ENCODE measurements around the gene LILRB1.
"Not testable (repeated sequence)": the region's sequence is repeated elsewhere in the genome, so short reads cannot be mapped to it uniquely, and the experiment has no call there.

Gene LILRB1

DNA sequence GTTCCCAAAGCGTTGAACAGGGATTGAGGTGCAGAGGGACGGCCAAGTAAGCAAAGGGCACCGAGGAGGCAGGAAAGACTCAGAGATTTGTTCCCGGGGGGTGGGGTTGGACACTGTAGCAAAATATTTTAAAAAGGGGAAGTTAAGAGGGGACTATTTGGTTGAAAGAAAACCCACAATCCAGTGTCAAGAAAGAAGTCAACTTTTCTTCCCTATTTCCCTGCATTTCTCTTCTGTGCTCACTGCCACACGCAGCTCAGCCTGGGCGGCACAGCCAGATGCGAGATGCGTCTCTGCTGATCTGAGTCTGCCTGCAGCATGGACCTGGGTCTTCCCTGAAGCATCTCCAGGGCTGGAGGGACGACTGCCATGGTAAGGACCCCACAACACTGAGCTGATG is at the start of gene LILRB1:
Gene LILRB1 (plus strand): TSS at position 223 of the 400 bp plus-strand sequence. CDS start 590 bp downstream, outside the sequence.
- DNase-seq = not testable (repeated sequence)

DNA sequence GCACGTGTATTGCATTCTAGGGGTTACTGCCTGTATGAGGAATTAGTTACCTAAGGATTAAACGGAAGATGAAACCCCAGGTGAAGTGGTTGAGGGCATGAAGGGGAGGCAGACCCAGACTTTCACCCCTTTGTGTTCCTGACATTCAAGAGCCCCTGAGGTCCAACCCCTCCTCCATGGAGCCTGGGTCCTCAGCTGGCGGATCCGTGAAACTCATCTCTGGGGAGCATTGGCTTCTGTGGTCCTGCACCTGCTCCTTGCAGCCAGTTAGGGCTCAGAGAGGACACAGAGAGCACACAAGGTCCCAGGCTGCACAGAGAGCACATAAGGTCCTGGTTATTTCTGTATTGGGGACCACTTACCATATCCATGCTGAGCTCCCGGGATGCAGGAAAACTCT is 43.9 kb upstream of the LILRB1 start:
- DNase-seq = no peak

DNA sequence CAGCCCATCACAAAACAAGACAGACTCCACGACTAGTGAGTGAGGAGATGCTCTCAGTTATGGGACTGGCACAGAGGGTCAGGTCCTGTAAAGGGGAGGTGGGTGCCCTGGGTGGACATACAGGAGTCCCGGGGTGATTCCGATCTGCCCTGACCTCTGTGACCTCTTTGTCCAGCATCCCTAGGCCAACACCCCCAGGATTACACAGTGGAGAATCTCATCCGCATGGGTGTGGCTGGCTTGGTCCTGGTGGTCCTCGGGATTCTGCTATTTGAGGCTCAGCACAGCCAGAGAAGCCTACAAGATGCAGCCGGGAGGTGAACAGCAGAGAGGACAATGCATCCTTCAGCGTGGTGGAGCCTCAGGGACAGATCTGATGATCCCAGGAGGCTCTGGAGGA is 43.3 kb upstream of the LILRB1 start:
- DNase-seq = no peak

DNA sequence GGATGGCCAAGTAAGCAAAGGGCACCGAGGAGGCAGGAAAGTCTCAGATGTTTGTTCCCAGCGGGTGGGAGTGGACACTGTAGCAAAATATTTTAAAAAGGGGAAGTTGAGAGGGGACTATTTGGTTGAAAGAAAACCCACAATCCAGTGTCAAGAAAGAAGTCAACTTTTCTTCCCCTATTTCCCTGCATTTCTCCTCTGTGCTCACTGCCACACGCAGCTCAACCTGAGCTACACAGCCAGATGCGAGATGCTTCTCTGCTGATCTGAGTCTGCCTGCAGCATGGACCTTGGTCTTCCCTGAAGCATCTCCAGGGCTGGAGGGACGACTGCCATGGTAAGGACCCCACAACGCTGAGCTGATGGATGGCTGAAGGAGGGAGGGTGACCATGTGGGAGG is 36.8 kb upstream of the LILRB1 start, which contains the start of gene LILRA1:
Gene LILRA1 (plus strand): TSS at position 188 of the 400 bp plus-strand sequence. CDS start 613 bp downstream, outside the sequence.
- not testable (repeated sequence) for DNase-seq

DNA sequence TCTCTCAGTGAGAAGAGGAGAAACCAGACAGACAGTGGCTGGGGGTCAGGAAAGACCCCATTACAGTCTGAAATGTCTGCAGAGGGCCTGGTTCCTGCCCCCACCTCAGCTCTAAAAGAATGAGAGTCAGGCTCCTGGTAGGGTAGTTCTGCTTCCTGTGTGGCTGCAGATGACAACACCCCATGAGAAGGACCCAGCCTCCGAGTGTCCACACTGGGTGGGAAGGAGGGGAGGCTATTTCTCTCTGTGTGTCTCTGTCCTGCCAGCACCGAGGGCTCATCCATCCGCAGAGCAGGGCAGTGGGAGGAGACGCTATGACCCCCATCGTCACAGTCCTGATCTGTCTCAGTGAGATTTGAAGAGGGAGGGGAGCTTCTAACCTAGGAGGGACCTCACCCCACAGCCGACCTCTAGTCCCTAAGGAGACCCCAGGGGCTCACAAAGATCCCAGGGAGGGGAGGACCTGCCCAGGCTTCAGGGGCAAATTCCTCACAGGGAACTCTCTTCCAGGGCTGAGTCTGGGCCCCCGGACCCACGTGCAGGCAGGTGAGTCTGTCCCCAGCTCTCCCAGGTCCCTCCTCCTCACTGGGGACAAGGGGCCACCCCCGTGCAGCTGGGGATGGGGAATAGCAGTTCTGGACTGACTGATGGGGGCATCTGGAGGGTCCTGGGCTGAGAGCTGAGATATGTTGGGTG is 36.2 kb upstream of the LILRB1 start:
- not testable (repeated sequence) for DNase-seq

DNA sequence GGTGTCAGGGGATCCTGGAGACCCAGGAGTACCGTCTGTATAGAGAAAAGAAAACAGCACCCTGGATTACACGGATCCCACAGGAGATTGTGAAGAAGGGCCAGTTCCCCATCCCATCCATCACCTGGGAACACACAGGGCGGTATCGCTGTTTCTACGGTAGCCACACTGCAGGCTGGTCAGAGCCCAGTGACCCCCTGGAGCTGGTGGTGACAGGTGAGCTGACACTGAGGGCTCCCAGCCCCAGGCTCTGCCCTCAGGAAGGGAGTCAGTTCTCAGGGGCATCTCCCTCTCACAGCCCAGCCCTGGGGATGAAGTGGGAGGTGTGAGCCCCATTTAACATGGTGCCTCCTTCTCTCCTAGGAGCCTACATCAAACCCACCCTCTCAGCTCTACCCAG is 35.5 kb upstream of the LILRB1 start:
- no peak for DNase-seq

DNA sequence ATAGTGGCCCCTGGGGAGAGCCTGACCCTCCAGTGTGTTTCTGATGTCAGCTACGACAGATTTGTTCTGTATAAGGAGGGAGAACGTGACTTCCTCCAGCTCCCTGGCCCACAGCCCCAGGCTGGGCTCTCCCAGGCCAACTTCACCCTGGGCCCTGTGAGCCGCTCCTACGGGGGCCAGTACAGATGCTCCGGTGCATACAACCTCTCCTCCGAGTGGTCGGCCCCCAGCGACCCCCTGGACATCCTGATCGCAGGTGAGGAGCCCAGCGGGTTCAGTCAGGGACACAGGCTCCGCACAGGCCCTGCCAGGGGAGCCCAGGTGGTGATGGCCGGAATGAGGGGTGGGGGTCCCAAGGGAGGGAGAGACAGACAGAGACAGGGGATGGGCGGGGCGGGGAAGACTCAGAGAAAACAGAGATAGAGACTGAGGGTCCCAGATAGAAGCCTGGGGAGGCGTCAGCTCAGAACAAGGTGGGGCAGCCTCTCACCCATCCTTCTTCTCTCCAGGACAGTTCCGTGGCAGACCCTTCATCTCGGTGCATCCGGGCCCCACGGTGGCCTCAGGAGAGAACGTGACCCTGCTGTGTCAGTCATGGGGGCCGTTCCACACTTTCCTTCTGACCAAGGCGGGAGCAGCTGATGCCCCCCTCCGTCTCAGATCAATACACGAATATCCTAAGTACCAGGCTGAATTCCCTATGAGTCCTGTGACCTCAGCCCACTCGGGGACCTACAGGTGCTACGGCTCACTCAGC is 34.4 kb upstream of the LILRB1 start:
- not testable (repeated sequence) for DNase-seq

DNA sequence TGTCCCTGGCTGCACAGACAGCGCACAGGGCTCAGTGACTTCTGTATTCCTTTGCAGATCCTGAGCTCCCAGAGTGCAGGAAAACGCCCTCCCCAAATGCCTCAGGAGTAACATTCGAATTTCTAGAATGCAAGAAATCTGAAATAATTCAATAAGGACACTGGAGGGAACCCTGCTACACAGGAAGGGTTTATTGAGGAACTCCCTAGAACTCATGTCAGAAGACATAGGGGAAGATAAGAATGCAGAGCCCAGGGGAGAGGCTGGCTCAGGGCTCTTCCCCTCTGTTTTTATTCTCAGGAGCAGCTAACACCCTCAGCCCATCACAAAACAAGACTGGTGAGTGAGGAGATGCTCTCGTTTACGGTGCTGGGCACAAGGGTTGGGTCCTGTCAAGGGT is 30.1 kb upstream of the LILRB1 start:
- DNase-seq = no peak

DNA sequence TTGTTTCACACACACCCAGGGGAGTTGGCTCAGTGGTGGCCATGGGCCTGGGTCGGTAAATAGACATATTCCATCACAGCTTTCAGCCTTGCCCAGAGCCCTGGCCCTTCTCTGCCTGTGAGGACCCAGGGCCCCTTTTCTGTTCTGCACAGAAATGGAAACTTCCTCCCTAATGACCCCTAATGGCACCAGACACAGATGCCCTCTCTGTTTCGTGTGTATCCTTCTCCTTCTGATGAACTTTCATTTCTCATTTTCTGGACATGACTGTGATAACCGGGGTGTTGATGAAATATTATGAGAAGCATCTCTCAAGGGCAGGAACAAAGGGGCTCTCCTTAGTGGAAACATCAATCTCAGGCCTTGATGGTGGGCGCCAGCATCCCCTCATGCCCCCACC is 24.1 kb upstream of the LILRB1 start:
- no peak for DNase-seq

DNA sequence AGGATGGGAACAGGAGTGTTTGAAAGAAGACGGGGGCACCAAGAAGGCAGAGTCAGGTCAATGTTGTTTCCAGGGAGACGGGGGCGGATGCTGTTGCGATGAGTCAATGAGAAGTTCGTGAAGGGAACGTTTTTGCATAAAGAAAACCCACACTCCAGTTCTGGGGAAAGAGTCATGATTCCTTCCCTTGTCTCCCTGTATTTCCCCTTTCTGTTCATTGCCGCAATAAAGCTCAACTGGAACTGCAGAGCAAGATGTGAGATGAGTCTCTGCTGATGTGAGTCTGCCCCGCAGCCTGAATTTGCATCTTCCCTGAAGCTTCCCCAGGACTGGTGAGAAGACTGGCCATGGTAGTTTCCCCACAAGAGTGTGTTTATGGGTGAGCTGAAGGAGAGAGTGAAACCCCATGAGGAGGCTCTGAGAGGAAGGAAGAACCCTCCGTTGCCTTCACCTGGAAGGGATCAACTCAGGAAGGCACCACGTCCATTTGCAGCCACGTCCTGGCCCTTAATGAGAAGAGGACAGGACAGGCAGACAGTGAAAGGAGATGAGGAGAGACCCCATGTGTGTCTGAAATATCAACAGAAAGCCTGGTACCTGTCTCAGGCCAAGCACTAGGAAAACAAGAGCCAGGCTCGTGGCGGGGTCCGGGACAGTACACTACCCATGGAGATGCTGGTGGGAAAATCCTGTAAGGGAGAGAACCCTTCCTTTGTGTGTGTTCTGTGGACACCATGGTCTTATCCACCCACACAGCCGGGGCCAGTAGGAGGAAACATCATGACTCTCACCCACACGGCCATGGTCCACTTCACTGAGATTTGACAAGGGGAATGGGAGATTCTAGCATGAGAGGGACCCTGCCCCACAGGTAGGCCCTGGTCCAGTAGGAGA is 23.1 kb upstream of the LILRB1 start:
- no peak for DNase-seq

DNA sequence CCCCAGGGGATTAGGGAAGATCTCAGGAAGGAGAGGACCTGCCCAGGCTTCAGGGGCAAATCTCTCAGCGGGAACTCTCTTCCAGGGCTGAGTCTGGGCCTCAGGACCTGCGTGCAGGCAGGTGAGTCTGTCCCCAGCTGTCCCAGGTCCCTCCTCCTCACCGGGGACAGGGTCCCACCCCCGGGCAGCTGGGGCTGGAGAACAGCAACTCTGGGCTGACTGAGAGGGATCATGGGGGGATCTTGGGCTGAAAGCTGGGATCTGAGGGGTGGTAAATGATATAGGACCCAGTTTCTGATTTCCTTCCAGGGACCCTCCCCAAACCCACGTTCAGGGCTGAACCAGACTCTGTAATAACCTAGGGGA is 22.5 kb upstream of the LILRB1 start:
- no peak for DNase-seq

DNA sequence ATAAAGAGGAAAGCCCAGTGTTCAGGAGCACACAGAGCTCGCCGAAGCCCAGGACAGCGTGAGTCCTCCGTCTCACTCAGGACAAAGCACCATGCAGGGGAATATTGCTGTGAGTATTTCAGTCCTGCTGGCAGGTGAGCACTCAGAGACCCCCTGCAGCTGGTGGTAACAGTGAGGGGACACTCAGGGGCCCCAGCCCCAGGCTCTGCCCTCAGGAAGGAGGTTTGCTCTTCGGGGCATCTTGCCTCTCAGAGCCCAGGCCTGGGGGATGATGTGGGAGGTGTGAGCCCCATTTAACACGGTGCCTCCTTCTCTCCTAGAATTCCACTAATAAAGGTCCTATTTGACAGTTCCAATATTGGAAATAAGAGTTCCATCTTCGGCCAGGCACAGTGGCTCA is 22.1 kb upstream of the LILRB1 start:
- DNase-seq = no peak

DNA sequence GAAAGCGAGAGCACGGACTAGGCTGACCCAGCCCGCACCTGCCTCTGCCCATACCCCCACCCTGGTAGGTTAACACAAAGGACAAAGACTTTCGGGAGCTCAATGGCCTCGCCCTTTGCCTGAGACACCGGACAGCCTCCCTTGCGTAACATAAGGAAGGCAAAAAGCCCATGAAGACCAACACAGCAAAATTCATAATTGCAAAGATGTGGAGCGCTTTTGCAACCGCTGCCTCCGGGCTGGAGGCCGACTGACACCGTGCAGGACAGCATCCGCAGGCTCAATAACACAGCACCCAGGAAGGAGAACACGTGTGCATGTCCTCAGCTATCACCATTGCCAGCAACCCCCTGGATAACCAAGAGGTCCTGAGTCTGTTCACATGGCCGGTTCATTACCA is 21.5 kb upstream of the LILRB1 start:
- DNase-seq = no peak

DNA sequence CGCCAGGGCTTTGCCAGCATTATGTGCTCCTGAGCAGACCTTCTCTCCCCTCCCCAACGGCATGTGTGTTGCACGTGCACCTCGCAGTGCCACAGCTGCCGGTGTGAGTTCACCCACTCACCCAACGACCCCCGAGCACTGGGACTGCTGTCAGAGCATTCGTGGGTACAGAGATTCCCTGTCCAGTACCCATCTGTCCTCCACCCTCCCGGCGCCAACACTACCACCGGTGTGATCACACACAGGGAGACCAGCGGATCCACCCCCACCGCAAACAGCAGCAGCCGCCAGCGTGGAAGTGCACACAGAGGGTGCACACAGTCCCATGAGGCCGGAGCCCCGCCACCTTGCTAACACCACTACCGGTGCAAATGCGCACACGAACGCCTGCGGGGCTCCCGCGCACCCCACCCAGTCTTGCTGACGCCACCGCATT is 20.9 kb upstream of the LILRB1 start:
- DNase-seq = no peak

DNA sequence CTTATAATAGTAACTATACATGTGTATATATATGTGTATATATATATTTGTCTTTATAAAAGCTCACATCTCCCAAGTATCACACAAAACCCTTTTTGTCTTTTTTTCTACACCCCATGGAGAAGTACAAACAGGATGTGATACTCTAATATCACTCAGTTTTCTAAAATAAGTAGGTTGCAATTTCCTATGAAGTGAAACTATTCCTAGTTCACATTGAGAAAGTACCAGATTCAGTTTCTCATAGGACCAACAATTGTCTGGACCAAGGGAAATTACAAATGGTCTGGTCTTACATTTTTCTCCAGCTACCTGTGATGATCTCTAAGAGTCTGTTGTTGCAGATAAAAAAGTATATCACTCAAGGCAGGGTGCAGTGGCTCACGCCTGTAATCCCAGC is 17.9 kb upstream of the LILRB1 start:
- DNase-seq = no peak

DNA sequence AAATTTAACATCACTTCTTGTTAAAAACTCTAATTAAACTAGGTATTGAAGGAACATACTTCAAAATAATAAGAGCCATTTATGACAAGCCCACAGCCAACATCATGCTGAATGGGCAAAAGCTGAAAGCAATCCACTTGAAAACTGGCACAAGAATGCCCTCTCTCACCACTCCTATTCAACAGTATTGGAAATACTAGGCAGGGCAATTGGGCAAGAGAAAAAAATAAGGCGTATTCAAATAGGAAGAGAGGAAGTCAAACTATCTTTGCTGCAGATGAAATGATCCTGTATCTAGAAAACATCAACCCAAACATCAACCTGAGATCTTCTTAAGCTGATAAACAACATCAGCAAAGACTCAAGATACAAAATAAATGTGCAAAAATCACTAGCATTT is 15.6 kb upstream of the LILRB1 start:
- no peak for DNase-seq

DNA sequence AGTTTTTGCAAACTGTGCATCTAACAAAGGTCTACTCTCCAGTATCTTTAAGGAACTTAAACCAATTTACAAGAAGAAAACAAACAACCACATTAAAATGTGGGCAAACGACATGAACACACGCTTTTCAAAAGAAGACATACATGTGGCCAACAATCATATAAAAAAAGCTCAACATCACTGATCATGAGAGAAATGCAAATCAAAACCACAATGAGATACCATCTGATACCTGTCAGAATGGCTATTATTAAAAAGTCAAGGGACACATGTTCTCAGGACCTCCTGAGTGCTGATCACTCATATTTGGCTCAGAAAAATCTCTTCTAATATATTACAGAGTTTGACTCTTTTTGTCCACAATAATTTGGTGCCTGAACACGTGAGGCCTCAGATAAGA is 14.2 kb upstream of the LILRB1 start:
- DNase-seq = no peak

DNA sequence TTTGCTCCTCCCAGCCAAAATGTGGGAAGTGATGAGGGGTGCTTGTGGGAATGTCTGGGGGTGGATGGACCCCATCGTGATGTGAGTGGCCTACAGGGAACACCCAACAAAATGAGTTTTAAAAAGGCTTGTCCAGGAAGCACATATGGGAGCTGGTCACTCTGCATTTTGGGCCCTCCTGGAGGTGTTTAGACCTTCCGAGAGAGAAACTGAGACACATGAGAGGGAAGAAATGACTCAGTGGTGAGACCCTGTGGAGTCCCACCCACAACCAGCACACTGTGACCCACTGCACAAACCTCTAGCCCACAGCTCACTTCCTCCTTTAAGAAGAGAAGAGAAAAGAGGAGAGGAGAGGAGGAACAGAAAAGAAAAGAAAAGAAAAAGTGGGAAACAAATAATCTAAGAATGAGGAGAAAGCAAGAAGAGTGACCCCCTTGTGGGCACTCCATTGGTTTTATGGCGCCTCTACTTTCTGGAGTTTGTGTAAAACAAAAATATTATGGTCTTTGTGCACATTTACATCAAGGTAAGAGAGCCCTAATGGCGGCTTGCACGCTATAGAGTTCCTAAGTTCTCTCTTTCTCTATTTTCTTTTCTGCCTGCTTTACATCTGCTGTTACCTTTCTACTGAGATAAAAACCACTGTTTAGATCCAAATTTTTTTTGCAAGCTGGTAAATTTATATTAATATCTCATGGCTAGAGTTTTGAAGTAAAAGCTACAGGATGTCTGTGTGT is 13.3 kb upstream of the LILRB1 start:
- DNase-seq = no peak

DNA sequence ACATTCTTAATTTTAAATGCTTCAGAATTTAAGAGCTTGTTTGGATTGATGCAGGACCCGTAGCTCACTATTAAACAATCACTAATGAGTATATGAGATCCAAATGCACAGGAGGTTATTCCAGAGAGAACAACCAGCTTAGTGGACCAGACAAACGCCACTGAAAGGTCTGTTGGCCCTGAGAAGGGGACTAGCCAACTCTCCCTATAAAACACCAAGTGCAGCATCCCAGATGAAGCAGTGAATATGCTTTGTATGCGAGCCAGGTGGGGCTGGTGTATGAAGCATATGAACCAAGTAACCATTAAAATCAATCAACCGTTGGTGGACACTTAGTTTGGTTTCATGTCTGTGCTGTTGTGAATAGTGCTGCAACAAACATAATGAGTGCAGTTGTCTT is 9.8 kb upstream of the LILRB1 start:
- no peak for DNase-seq

DNA sequence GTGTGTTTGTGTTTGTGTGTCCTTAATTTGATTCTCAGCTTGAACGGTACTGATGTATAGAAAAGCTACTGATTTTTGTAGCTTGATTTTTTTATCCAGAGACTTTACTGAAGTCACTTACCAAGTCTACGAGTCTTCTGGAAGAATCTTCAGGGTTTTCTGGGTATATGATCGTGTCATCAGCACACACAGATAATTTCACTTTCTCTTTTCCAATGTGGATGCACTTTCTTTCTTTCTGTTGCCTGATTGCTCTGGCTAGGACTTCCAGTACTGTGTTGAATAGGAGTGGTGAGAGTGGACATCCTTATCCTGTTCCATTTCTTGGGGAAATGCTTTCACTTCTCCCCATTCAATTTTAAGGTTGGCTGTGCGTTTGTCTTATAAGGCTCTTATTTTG is 7.9 kb upstream of the LILRB1 start:
- DNase-seq = no peak

DNA sequence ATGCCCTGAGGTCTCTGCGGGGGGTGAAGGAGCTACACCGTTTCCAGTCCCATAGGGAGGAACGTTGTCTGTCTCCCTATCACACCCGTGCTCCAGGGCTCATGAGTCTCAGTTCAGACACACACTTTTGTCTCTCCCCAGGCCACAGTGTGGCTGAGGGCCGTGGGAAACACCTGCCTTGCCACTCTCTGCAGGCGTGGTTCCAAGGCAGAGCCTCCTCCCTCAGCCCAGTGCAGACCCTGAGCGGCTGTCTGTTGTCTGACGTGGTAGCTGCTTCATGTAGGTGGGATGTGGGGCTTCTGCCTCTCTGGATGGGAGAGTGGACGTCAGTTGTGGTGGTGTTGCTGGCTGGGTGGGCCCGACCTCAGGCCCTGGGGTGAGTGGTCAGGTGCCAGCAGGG is 6.0 kb upstream of the LILRB1 start:
- not testable (repeated sequence) for DNase-seq

DNA sequence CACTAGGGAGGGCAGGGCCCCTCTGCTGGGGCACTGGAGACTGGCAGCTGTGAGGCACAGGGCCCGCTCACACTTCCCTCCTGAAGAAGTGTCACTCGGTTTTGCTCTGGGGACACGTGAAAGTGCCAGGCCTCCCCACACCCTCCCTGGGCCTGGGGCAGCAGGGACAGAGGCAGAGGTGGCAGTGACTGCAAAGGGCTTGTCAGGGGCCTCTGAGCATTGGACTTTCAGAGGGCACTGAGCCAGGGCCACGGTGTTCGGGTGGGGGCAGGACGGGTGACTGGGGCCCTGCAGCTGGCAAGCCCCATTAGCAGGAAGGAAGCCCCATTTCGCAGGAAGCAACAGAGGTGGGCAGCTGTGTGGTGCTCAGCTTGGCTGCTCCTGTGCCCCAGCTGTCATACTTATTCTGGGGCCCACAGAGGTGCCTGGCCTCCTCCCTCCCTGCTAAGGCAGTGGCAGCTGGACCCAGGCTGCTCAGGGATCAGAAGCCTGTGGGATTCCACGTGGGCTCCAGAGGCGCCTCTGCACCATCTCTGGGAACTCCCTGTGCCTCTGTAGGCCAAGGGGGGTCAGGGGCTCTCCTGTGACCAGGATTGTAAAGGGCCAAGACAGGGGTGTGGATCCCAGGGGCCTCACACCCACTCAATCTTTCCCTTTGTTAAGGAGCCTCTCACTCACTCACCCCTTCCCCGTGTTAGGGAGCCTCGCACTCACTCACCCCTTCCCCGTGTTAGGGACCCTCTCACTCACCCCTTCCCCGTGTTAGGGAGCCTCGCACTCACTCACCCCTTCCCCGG is 5.2 kb upstream of the LILRB1 start:
- DNase-seq = not testable (repeated sequence)

All from NCI-H446 (cell line).